ENCODE data around the gene TACSTD2.
"Not testable (repeated sequence)": the region's sequence is repeated elsewhere in the genome, so short reads cannot be mapped to it uniquely, and the experiment has no call there.

TACSTD2 gene

DNA sequence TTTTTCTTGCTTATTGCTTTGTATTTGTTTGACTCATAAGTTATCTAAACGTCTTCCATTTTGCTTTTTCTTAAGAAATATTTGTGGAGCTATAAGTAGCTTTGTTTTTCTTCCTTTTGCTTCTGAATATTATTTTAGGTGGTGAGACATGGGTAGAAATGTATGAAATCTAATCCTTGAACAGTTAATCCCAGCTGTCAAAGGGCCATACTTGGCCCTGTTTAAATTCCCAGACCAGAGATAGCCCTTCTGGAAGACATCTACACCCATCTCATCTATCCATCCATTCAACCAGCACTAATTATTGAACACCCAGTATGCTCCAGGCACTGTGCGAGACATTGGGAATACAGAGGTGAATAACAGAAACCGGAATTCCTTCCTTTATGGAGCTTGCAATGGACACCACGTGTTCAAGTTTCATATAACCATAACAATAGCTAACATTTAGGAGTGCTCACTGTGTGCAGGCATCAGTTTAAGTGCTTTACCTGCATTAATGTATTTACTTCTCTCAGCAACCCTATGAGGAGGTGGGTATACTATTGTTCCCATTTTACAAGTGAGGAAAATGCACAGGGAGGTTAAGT is 8.7 kb downstream of the TACSTD2 start:
- no peak for DNase-seq
- intact Hi-C loops (cut with DNase I): no loop called here

DNA sequence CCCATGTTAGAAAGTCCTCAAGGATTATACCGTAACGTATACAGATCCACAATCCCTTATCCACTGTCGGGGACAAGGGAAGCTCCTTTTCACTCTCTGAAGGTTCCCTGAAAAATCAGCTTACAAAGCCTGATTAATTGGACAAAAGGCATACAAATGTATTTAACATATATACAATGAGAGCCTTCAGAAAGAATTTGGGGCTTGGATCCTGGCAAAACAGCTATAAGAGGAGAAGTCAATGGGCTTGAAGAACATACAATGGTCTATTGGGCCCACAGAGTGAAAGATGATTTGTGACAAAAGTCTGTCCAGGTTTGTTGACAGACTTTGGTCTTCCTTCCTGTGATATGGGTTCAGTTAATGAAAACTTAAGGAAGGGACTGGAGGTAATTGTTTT is 10.7 kb downstream of the TACSTD2 start:
- DNase-seq: no peak

DNA sequence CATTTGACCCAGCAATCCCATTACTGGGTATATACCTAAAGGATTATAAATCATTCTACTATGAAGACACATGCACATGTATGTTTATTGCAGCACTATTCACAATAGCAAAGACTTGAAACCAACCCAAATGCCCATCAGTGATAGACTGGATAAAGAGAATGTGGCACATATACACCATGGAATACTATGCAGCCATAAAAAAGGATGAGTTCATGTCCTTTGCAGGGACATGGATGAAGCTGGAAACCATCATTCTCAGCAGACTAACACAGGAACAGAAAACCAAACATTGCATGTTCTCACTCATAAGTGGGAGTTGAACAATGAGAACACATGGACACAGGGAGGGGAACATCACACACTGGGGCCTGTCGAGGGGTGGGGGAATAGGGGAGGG is 13.3 kb downstream of the TACSTD2 start:
- intact Hi-C loops (cut with DNase I); DNase-seq: not testable (repeated sequence)

More for the DNA sequence above, 10.7 kb downstream of the TACSTD2 start:
- intact Hi-C loops (cut with DNase I): no loop called here

DNA sequence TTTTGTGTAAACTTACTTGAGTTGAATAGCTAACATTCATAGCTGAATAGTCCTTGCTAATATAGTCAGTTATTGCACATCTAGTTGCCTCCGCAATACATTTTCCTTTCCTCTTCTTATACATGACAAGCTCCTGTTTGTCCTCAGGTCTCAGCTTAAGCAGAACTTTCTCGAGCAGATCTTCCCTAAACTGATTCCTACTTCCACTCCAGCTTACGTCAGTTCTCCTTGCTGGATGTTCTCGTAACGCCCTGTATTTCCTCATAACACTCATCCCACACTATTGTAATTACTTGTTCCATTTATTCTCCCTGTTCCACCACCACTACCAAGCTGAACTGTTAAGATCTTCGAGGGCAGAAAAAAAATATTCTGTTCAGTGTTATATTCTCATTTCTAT is 15.4 kb downstream of the TACSTD2 start:
- no peak for DNase-seq
- intact Hi-C loops (cut with DNase I): no loop called here

DNA sequence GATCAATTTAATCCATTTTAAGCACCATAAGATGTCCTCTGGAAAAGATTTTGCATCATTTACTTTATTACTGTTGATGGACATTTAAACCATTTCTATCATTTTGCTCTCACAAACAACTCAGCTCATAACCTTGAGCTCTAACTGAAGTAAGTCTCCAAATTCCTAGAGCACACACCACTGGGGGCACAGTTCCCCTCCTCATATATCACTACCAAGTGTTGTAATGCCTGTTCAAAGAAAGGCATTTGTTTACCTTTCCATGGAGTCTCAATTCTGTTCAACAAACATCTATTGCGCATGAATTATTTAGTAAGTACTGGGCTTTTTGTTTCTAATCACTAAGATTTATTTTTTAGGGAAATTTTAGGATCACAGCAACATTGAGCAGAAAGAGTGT is 21.7 kb downstream of the TACSTD2 start:
- intact Hi-C loops (cut with DNase I): no loop called here
- DNase-seq: no peak

DNA sequence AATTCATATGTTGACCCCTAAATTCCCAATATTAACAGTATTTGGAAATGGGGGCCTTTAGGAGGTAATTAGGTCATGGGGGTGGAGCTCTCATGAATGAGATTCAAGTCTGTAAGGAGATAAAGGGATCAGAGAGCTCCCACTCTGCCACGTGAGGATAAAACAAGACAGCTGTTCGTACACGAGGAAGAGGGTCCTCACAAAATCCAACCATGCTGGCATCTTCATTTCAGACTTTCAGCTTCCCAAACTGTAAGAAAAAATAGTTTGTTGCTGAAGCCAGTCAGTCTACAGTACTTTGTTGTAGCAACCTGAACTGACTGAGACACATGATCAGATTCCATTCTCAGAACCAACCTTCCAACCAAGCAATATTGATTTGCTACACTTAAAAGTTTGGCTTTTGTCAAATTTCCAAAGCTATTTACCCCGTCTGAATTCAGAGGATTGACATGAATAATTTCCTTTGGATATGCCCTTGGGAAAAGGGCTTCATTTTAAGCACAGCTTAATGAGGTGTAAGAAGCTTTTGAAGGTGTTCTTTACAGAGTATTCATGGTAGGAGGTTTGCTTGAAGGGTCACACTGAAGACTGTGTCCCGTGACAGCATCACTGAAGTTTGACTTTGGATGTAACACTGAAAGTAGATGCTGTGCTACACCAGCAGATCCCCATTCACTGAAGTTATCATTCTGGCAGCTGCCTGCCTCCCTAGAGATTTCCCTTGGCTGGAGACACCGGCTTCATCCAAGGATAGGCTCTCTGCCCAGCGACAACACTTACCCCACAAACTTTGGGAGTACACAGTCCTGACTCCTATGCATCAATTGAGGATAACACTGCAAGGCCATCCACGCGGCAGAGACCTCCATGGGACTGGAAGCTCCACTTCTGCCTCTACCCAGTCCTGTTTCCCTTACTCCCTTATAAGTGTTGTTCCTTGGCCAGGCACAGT is 25.6 kb downstream of the TACSTD2 start:
- no peak for DNase-seq
- intact Hi-C loops (cut with DNase I): no loop called here

DNA sequence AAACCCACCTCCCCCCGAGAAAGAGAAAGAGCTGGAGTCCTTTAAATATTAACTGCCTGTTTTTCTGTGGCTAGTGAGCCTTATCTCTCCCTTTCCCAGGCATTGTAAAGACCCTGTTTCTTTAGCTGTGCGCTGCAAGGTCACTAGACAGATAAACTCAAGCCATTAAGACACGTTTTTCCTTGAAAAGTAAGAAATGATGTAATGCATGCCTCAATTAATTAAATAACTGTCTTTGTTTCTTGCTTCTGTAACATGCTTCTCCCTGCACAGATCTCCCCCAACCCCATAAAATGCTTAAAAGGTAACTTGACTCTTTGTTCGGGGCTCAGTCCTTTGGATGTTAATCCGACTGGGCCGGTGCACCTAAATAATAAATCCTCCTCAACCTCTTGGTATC is 27.8 kb downstream of the TACSTD2 start:
- not testable (repeated sequence) for DNase-seq
- intact Hi-C loops (cut with DNase I): loop anchor here (10.0 kb wide), 1 partner anchor 106 kb away; no protein-coding TSS in a partner anchor

DNA sequence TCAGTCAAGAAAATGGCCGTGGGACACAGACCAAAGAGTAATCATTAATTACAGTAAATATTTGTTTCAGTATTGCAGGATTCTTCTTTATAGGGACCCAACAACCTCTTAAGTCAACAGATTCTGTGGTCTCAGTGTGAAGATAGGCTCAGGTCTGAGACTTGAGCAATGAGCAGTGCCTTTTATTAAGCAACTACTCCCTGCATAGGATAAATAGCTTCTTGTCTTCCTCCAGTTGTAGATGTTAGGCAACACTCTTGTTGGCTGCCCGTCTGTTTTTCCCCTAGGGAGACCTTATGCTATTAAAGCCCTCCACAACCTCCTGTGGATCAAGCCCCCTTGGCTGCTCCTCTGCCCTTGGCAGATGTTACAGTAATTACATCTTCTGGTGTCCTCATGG is 28.7 kb downstream of the TACSTD2 start:
- DNase-seq: no peak
- intact Hi-C loops (cut with DNase I): loop anchor here (10.0 kb wide), 1 partner anchor 106 kb away; no protein-coding TSS in a partner anchor

DNA sequence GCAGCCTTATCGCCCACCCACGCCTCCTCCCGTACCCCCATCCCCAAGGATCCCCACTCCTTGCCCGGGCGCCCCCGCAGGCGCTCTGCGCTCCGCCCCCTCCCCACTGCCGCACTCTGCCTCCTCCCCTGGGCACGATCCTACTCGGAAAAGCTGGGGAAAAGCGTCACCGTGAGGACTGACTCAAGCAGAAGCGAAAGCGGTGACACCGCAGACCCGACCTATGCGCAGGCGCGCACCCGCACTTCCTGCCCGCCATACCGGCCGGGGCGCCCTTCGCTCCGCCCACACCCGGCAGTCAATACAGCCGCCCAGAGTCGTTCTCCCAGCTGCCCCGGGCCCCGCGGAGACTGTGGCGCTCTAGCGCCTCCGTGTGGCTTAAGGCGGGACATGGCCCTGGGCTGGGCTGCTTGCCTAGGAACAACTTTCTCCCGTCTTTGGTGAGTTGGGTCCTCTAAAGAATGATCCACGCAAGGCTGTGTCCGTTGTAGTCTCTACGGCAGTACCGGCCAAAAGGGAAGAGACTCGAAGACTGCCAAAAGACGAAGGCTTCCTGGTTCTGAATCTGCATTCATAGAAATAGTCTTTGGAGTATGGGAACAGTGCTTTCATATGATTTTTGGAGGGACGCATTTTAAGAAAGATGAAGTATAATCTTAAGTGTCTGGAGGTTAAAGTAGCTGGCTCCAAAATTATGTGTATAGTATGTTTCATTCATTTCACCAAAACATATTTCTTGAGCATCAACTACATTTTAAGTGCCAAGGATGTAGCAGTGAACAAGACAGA is 30.3 kb downstream of the TACSTD2 start, which contains the start of gene OMA1:
TSS of gene OMA1 (minus strand) at position 207 of the 789 bp plus-strand sequence. CDS start 7,432 bp downstream, outside the sequence.
- intact Hi-C loops (cut with DNase I): loop anchor here (1.0 to 10.0 kb wide), 2 partner anchors 30 to 108 kb away; no protein-coding TSS in a partner anchor
- DNase-seq: peak; percentile 89 to 99 (median 92)

DNA sequence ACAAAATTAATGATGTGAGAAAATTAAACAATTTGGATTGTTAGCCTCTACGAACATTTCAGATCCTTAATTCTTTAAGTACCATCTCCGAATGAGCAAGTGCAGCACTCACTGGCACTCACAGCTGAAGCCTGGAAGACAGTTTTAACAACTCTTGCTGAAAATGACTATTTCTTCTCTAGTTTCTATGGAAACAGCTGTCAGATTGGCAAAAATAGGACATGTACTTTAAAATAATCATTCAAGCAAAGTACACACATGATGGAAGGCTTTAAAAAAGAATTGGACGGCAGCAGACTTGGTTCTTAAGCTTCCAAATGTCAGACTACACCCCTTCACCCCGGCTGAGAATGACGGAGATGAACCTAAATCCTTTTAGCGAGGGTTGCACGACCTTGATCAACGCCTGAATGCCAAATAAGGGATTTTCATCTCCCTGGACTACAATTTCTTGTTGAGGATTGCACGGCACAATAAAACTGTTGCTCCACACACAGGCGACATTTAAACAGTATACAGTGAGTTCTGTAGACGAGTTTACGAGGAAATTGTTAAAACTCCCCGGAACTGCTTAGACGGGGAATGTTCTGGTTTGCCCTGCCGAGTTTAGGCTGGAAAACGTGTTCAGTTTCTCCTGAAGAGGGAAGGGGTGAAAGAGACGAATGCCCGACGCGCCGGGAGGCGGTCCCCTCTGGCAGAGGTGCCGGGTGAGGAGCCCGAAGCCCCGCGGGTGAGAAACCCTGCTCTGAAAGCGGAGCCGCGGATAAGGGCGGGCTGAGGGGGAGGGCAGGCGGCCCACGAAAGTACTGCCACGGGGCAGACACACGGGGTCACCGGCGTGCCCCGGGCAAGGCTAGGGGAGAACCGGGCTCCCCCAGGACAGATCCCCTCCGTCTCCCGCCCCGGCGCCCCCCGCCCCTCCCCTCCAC is 31.2 kb downstream of the TACSTD2 start:
- intact Hi-C loops (cut with DNase I): loop anchor here (1.0 to 10.0 kb wide), 2 partner anchors 30 to 109 kb away; no protein-coding TSS in a partner anchor
- peak; percentile 53 to 96 (median 72) for DNase-seq

DNA sequence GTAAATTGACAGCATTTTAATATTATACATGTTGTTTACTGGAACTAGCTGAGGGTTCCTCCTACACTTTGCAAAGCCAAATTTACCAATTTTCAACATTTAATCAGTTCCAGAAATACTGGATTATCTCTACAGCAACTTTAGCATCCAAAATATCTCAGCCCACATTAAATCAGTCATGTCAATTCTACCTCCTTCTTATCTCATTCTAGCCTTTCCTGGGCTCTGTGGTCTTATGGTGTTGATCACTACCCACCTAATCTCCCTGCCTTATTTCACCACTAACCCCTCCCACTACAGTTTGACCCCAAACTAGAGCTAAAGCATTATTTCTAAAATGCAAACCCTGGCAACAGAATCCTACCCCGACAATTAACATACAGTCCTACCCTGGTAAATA is 33.8 kb downstream of the TACSTD2 start:
- no peak for DNase-seq
- intact Hi-C loops (cut with DNase I): loop anchor here (10.0 kb wide), 1 partner anchor 112 kb away; no protein-coding TSS in a partner anchor

DNA sequence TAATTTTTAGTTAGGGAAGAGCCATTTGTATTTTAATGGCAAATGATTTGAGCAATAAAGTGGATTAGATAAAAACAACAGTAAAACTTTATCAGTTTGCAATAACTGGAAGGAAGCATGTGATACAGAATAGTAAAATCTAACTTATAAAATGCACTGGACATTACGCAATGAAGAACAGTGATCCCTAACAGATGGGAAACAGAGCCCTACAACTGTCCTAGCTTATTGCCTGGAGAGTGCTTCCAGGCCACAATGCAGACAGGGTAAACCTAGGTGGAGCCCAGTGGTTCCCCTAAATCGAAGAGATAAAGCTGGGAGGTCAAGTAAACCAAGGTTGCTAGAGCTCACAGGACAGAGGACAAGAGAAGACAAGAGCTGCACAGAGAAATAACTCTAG is 37.5 kb downstream of the TACSTD2 start:
- intact Hi-C loops (cut with DNase I): no loop called here
- no peak for DNase-seq

DNA sequence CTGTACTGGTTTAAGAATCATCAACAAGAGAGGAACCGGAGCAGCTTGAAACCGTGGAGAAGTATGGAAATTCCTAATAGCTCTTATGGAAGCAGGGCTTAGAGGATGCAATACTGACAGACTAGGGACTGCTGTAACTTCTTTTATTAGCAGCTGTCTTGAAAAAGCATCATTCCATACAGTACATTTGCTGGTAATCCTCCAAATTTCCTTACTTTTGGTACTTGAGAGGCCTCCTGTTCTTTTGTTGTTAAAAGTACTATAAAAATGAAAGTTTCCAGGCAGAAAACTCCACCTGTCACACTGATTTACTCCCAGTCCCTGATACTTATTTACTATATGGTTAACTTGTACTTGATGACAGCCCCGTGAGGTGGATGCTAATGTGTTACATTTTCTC is 38.2 kb downstream of the TACSTD2 start:
- intact Hi-C loops (cut with DNase I): no loop called here
- no peak for DNase-seq

DNA sequence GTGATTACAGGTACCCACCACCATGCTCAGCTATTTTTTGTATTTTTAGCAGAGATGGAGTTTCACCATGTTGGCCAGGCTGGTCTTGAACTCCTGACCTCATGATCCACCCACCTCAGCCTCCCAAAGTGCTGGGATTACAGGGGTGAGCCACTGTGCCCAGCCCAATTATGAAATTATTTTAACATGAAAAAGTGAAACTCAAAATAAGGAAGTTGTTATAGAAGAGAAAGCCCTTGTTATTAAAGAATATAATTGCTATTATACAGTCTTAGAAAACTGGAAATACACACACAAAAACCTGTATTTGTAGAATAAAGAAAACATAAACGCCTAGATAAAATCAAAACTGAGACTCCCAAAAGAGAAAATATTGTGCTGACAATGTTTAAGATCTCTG is 45.2 kb downstream of the TACSTD2 start:
- DNase-seq; intact Hi-C loops (cut with DNase I): not testable (repeated sequence)

DNA sequence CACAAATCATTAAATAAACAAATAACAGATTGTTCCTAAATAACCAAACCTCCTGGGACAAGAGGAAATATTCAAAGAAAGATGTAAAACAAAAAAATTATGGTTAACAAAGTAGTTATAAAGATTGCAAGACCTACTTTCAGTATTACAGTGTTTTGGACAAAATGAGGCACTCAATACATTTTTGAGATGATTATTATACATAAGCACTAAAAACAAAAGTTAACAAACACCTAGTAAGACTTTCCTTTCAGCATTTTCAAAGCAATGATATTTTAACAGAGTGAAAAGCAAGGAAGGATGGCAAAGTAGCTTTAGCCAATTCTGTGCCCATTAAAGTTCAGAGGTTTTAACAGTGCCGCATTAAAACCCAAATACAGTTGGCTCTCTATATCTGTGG is 47.8 kb downstream of the TACSTD2 start:
- intact Hi-C loops (cut with DNase I): no loop called here
- no peak for DNase-seq

DNA sequence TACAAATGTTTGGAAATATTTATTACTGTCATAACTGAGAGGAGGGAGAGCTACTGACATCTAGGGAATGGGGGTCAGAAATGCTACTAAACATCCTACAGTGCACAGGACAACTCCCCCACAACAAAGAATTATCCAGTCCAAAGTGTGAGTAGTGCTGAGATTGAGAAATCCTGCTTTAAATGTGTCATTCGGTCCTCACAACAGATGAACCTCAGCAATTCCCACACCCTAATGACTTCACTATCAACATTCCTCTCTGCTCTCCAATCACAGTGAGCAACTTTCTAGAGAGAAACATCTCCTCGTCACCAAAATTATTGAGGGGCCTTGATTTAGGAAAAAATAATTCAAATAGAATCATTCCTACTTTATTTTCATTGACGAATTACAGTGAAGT is 48.5 kb downstream of the TACSTD2 start:
- DNase-seq: no peak
- intact Hi-C loops (cut with DNase I): no loop called here

Data from posterior cingulate gyrus (tissue), 11 donors.